Osteocyte (in vitro differentiated cells): ENCODE results near the gene IDUA. TPM values are rescaled to one million over a fixed set of nuclear protein-coding genes. Genes with fewer than 3 reads are reported as not detected.

Experiments used
- DNase-seq: peaks from one replicate; pipeline ENCODE4 v3.0.0; 2021; ENCODE audit warnings: mixed read lengths; ENCODE audit not compliant: unreplicated experiment; ENCODE audit errors: extremely low spot score
- H3K27ac Mint-ChIP-seq: one replicate; pipeline ENCODE4 v1.8.0; 2021; ENCODE audit warnings: mild to moderate bottlenecking, mixed read lengths; ENCODE audit not compliant: unreplicated experiment
- H3K27me3 Mint-ChIP-seq: one replicate; pipeline ENCODE4 v1.8.0; 2021; ENCODE audit warnings: mixed read lengths; ENCODE audit not compliant: unreplicated experiment
- H3K36me3 Mint-ChIP-seq: one replicate; pipeline ENCODE4 v1.8.0; 2021; ENCODE audit warnings: mixed read lengths; ENCODE audit not compliant: unreplicated experiment
- H3K4me1 Mint-ChIP-seq: one replicate; pipeline ENCODE4 v1.8.0; 2021; ENCODE audit warnings: mixed read lengths; ENCODE audit not compliant: unreplicated experiment
- H3K4me3 Mint-ChIP-seq: one replicate; pipeline ENCODE4 v1.8.0; 2021; ENCODE audit warnings: mild to moderate bottlenecking, moderate library complexity, mixed read lengths; ENCODE audit not compliant: unreplicated experiment
- H3K9me3 Mint-ChIP-seq: one replicate; pipeline ENCODE4 v1.8.0; 2021; ENCODE audit warnings: mixed read lengths; ENCODE audit not compliant: unreplicated experiment
- CTCF ChIP-seq: fragments of 200-600 bp; sonication (generic); IDR thresholded peaks from 2 replicates; pipeline ENCODE4 v1.5.0; 2021; ENCODE audit warnings: antibody characterized with exemption, mild to moderate bottlenecking, moderate library complexity
- total RNA-seq: library from RNA; stranded (reverse); gene quantifications from 2 replicates; pipeline ENCODE4 v1.2.1, GENCODE V29; 2021

The IDUA gene
- total RNA-seq, 1 donor from 2014 or later: 67.8 TPM

GRCh38 chr4:1027219-1027914 lies 40.5 kb downstream of the IDUA start:
- H3K4me3 Mint-ChIP-seq: no peak overlapping the region
- DNase-seq: no peak

GRCh38 chr4:1027915-1028238 lies 41.0 kb downstream of the IDUA start:
- no peak for TF ChIP-seq CTCF
- Mint-ChIP-seq H3K4me1 (peaks cover 8% of the 10 kb centered on the region), H3K9me3 (no peaks in the 10 kb centered on the region), H3K4me3 (no peak overlapping the region), H3K27ac (no peak overlapping the region), H3K36me3 (peaks cover 4% of the 10 kb centered on the region), H3K27me3 (no peaks in the 10 kb centered on the region)
- DNase-seq: no peak

More at GRCh38 chr4:1027219-1027914, 40.5 kb downstream of the IDUA start:
- H3K27ac Mint-ChIP-seq: no peak overlapping the region
- peaks cover 4% of the 10 kb centered on the region for H3K36me3 Mint-ChIP-seq
- H3K4me1 Mint-ChIP-seq: peaks cover 8% of the 10 kb centered on the region
- H3K9me3 Mint-ChIP-seq: no peaks in the 10 kb centered on the region
- TF ChIP-seq CTCF: no peak
- no peaks in the 10 kb centered on the region for H3K27me3 Mint-ChIP-seq

- H3K9me3 Mint-ChIP-seq: no peaks in the 10 kb centered on the region
- H3K36me3 Mint-ChIP-seq: peaks cover 4% of the 10 kb centered on the region
- no peak for TF ChIP-seq CTCF
- DNase-seq: no peak
- H3K27ac Mint-ChIP-seq: no peak overlapping the region
- H3K27me3 Mint-ChIP-seq: no peaks in the 10 kb centered on the region
- H3K4me1 Mint-ChIP-seq: peaks cover 8% of the 10 kb centered on the region
- no peak overlapping the region for H3K4me3 Mint-ChIP-seq
These were observed 41.9 kb downstream of the IDUA start for GRCh38 chr4:1028574-1029220.

- no peak for DNase-seq
- no peak overlapping the region for H3K27ac Mint-ChIP-seq
- H3K36me3 Mint-ChIP-seq: peaks cover 4% of the 10 kb centered on the region
- no peaks in the 10 kb centered on the region for H3K9me3 Mint-ChIP-seq
- H3K4me1 Mint-ChIP-seq: peaks cover 8% of the 10 kb centered on the region
- no peak for TF ChIP-seq CTCF
- no peaks in the 10 kb centered on the region for H3K27me3 Mint-ChIP-seq
- H3K4me3 Mint-ChIP-seq: no peak overlapping the region
These were observed 42.7 kb downstream of the IDUA start for GRCh38 chr4:1029529-1029928.

GRCh38 chr4:1030031-1030430 lies 43.2 kb downstream of the IDUA start:
- Mint-ChIP-seq H3K27me3 (no peaks in the 10 kb centered on the region), H3K36me3 (peaks cover 4% of the 10 kb centered on the region), H3K4me3 (no peak overlapping the region), H3K9me3 (no peaks in the 10 kb centered on the region), H3K27ac (no peak overlapping the region), H3K4me1 (peaks cover 11% of the 10 kb centered on the region)
- TF ChIP-seq CTCF: no peak
- DNase-seq: no peak
